K562 (cell line): ENCODE data around the gene SUMO3. TPM values are rescaled to one million over a fixed set of nuclear protein-coding genes. Genes with fewer than 3 reads are reported as not detected.

Experiments used
- EP300 ChIP-seq: IDR thresholded peaks from 2 replicates; pipeline ENCODE4 v1.6.1; 2012; ENCODE audit warnings: low read length, improper control_type of control experiment
- FOXP1 ChIP-seq: sonication (generic); formaldehyde crosslinking; IDR thresholded peaks from 2 replicates; pipeline ENCODE4 v1.8.0; 2022; ENCODE audit warnings: mild to moderate bottlenecking, missing genetic modification reagents
- POLR2B ChIP-seq: fragments of 450-650 bp; IDR thresholded peaks from 2 replicates; pipeline ENCODE4 v1.6.1; 2018; ENCODE audit warnings: low read depth; ENCODE audit not compliant: partially characterized antibody
- U2AF2 ChIP-seq: fragments of 200-400 bp; formaldehyde crosslinking; optimal IDR thresholded peaks from 2 replicates; pipeline ENCODE3; 2017; ENCODE audit warnings: low read depth, mild to moderate bottlenecking, low read length
- polyA plus RNA-seq, 8 experiments: library from polyadenylated mRNA; depleted of rRNA in 4 of 8; stranded (reverse) in 5 of 8; unstranded in 3 of 8; fragments of >200 nt; fragmentation: Nextera tagmentation in 2 of 8; fragmentation: Illumina TruSeq in 1 of 8; extraction: Ambion mirVana in 2 of 8; extraction: Trizol in 1 of 8; gene quantifications; 2 replicates each; pipeline versions ENCODE4 v1.2.1 to v1.2.3, GENCODE V29; 2011 to 2014; ENCODE audit warnings: inconsistent platforms in 1 of 8, missing spikeins in 1 of 8
- total RNA-seq, 7 experiments: library from RNA; depleted of rRNA in 6 of 7; stranded (reverse); fragments of >200 nt in 6 of 7; fragmentation: Illumina TruSeq in 2 of 7; extraction: Trizol in 2 of 7; gene quantifications; 2 replicates each; pipeline versions ENCODE4 v1.2.1 to v1.2.3, GENCODE V29; 2011 to 2021; ENCODE audit warnings: low replicate concordance in 1 of 7
- TF ChIP-seq, protein P1 (sequence below): fragments of 450-650 bp; IDR thresholded peaks from 2 replicates; pipeline ENCODE4 v1.6.1; 2017; ENCODE audit warnings: antibody characterized with exemption, mild to moderate bottlenecking
- TF ChIP-seq, protein P2 (sequence below): fragments of 200-800 bp; sonication (Bioruptor generic); IDR thresholded peaks from 2 replicates; pipeline ENCODE4 v1.6.1; 2017; ENCODE audit warnings: missing genetic modification characterization, missing compliant biosample characterization
- TF ChIP-seq, protein P3 (sequence below), 2 experiments: fragments of 450-650 bp; IDR thresholded peaks; 2 replicates each; pipeline ENCODE4 v1.6.1; 2016; ENCODE audit warnings: mild to moderate bottlenecking in 2 of 2, borderline replicate concordance in 1 of 2, low read depth in 1 of 2, moderate library complexity in 1 of 2
- TF ChIP-seq, protein P4 (sequence below), 2 experiments: fragments of 450-650 bp in 1 of 2; sonication (generic) in 1 of 2; formaldehyde crosslinking; conservative IDR thresholded peaks; 2 replicates each; pipeline versions ENCODE4 v1.4.0 to v1.8.1; 2020 to 2022; ENCODE audit warnings: mild to moderate bottlenecking in 1 of 2, missing genetic modification reagents in 1 of 2
- TF ChIP-seq, protein P5 (sequence below): sonication (generic); formaldehyde crosslinking; IDR thresholded peaks from 2 replicates; pipeline ENCODE4 v1.8.0; 2022; ENCODE audit warnings: mild to moderate bottlenecking, missing genetic modification reagents, borderline replicate concordance

Gene SUMO3
- total and polyA plus RNA-seq, 9 of the 15 experiments (the other 6 are each of a cell fraction or from before 2014, with no cell fraction given) = 13.9 to 143 (median 113) TPM

DNA sequence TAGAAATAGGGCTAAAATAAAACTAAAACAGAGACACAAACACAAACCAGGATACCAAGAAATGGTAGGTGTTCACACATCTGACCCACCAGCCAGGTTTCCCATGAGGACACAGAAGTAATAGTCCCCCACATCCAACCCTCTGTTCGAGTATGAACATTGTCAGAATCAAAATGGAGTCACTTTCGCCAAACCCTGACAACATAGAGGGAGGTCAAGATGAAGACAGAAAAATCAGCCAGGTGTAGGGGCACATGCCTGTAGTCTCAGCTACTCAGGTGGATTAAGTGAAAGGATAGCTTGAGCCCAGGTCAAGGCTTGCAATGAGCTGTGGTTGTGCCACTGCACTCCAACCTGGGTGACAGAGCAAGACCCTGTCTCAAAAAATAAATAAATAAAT, 20.1 kb downstream of the SUMO3 start (continued):
- TF ChIP-seq, protein P1, sequence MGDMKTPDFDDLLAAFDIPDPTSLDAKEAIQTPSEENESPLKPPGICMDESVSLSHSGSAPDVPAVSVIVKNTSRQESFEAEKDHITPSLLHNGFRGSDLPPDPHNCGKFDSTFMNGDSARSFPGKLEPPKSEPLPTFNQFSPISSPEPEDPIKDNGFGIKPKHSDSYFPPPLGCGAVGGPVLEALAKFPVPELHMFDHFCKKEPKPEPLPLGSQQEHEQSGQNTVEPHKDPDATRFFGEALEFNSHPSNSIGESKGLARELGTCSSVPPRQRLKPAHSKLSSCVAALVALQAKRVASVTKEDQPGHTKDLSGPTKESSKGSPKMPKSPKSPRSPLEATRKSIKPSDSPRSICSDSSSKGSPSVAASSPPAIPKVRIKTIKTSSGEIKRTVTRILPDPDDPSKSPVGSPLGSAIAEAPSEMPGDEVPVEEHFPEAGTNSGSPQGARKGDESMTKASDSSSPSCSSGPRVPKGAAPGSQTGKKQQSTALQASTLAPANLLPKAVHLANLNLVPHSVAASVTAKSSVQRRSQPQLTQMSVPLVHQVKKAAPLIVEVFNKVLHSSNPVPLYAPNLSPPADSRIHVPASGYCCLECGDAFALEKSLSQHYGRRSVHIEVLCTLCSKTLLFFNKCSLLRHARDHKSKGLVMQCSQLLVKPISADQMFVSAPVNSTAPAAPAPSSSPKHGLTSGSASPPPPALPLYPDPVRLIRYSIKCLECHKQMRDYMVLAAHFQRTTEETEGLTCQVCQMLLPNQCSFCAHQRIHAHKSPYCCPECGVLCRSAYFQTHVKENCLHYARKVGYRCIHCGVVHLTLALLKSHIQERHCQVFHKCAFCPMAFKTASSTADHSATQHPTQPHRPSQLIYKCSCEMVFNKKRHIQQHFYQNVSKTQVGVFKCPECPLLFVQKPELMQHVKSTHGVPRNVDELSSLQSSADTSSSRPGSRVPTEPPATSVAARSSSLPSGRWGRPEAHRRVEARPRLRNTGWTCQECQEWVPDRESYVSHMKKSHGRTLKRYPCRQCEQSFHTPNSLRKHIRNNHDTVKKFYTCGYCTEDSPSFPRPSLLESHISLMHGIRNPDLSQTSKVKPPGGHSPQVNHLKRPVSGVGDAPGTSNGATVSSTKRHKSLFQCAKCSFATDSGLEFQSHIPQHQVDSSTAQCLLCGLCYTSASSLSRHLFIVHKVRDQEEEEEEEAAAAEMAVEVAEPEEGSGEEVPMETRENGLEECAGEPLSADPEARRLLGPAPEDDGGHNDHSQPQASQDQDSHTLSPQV = peak; percentile 97
- TF ChIP-seq EP300 = no peak
- TF ChIP-seq, protein P2, sequence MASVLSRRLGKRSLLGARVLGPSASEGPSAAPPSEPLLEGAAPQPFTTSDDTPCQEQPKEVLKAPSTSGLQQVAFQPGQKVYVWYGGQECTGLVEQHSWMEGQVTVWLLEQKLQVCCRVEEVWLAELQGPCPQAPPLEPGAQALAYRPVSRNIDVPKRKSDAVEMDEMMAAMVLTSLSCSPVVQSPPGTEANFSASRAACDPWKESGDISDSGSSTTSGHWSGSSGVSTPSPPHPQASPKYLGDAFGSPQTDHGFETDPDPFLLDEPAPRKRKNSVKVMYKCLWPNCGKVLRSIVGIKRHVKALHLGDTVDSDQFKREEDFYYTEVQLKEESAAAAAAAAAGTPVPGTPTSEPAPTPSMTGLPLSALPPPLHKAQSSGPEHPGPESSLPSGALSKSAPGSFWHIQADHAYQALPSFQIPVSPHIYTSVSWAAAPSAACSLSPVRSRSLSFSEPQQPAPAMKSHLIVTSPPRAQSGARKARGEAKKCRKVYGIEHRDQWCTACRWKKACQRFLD = 0 out of 2 replicates have a peak, but pooled peaks have one; percentile 29
- no peak for TF ChIP-seq FOXP1
- no peak for TF ChIP-seq U2AF2
- TF ChIP-seq, protein P3, sequence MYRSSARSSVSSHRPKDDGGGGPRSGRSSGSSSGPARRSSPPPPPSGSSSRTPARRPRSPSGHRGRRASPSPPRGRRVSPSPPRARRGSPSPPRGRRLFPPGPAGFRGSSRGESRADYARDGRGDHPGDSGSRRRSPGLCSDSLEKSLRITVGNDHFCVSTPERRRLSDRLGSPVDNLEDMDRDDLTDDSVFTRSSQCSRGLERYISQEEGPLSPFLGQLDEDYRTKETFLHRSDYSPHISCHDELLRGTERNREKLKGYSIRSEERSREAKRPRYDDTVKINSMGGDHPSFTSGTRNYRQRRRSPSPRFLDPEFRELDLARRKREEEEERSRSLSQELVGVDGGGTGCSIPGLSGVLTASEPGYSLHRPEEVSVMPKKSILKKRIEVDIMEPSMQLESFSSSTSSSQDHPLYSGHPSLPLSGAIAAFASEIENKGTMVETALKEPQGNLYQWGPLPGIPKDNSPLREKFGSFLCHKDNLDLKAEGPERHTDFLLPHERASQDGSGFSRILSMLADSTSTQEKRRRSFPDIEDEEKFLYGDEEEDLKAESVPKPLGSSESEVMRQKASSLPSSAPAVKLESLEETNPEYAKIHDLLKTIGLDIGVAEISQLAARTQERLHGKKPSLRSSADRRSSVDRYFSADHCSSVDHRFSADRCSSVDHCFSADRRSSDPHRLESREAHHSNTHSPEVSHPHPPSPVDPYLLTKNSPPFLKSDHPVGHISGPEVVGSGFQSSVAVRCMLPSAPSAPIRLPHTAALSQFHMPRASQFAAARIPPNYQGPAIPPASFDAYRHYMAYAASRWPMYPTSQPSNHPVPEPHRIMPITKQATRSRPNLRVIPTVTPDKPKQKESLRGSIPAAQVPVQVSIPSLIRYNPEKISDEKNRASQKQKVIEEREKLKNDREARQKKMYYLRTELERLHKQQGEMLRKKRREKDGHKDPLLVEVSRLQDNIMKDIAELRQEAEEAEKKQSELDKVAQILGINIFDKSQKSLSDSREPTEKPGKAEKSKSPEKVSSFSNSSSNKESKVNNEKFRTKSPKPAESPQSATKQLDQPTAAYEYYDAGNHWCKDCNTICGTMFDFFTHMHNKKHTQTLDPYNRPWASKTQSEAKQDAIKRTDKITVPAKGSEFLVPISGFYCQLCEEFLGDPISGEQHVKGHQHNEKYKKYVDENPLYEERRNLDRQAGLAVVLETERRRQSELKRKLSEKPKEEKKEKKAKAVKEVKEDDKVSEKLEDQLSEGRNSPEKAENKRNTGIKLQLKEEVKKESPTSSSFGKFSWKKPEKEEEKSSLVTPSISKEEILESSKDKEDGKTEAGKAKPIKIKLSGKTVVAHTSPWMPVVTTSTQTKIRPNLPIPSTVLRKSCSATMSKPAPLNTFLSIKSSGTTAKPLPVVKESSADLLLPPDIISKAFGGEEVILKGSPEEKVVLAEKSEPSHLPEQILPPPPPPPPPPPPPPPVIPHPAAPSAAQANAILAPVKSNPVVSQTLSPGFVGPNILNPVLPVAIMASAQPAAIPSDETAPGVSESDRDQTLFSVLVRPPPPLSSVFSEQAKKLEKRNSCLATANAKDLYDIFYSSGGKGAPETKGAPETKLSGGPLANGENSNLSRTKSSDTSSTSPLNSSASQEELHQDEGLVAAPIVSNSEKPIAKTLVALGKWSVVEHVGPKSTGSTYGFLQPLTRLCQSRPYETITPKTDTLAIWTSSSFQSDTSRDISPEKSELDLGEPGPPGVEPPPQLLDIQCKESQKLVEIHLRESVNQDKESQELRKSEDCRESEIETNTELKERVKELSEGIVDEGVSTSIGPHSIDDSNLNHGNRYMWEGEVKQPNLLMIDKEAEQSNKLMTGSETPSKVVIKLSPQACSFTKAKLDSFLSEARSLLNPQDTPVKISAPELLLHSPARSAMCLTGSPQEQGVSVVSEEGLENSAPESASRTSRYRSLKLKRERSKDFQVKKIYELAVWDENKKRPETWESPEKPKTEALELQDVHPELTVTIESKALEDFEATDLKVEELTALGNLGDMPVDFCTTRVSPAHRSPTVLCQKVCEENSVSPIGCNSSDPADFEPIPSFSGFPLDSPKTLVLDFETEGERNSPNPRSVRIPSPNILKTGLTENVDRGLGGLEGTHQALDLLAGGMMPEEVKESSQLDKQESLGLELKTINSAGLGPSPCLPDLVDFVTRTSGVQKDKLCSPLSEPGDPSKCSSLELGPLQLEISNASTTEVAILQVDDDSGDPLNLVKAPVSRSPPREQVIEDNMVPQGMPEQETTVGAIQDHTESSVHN (IDR thresholded peaks at IDR 0.05; ENCODE audit: borderline replicate concordance in 1 of 2, low read depth in 1 of 2) = no peak
- TF ChIP-seq, protein P4, sequence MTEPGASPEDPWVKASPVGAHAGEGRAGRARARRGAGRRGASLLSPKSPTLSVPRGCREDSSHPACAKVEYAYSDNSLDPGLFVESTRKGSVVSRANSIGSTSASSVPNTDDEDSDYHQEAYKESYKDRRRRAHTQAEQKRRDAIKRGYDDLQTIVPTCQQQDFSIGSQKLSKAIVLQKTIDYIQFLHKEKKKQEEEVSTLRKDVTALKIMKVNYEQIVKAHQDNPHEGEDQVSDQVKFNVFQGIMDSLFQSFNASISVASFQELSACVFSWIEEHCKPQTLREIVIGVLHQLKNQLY (CRISPR knock-in tag; conservative IDR thresholded peaks at IDR 0.05) = no peak
- TF ChIP-seq, protein P5, sequence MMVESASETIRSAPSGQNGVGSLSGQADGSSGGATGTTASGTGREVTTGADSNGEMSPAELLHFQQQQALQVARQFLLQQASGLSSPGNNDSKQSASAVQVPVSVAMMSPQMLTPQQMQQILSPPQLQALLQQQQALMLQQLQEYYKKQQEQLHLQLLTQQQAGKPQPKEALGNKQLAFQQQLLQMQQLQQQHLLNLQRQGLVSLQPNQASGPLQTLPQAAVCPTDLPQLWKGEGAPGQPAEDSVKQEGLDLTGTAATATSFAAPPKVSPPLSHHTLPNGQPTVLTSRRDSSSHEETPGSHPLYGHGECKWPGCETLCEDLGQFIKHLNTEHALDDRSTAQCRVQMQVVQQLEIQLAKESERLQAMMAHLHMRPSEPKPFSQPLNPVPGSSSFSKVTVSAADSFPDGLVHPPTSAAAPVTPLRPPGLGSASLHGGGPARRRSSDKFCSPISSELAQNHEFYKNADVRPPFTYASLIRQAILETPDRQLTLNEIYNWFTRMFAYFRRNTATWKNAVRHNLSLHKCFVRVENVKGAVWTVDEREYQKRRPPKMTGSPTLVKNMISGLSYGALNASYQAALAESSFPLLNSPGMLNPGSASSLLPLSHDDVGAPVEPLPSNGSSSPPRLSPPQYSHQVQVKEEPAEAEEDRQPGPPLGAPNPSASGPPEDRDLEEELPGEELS = no peak
- no peak for TF ChIP-seq POLR2B
